GM15510 (cell line): ENCODE data around the gene EBF3.

Experiments
- POLR2A ChIP-seq: IDR thresholded peaks from 3 replicates; pipeline ENCODE4 v1.6.1; 2011; ENCODE audit warnings: borderline replicate concordance; ENCODE audit not compliant: insufficient read length; ENCODE audit errors: extremely low read depth

The EBF3 gene

DNA sequence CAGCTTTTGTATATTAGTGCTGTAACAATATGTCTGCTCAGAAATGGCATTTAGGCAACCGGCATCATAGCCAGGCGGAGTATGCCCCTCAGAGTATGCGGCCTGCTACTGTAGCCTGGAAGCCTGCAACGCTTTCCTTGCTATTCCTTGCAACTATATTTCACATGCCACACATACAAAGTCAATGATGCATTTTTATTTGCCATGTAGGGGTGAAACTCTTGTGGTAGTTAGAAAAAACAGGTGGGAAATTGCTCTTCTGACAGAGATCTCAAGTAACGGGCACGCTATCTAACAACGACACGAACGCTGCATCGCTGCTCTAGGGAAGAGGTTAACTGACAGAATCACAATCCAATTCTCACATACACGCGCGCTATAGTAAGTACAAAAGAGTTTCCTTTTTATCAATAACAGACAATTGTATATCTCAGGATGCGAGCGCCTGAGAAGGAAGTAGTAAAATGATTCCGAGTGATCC is 5.9 kb downstream of the EBF3 start:
- no peak for TF ChIP-seq POLR2A

DNA sequence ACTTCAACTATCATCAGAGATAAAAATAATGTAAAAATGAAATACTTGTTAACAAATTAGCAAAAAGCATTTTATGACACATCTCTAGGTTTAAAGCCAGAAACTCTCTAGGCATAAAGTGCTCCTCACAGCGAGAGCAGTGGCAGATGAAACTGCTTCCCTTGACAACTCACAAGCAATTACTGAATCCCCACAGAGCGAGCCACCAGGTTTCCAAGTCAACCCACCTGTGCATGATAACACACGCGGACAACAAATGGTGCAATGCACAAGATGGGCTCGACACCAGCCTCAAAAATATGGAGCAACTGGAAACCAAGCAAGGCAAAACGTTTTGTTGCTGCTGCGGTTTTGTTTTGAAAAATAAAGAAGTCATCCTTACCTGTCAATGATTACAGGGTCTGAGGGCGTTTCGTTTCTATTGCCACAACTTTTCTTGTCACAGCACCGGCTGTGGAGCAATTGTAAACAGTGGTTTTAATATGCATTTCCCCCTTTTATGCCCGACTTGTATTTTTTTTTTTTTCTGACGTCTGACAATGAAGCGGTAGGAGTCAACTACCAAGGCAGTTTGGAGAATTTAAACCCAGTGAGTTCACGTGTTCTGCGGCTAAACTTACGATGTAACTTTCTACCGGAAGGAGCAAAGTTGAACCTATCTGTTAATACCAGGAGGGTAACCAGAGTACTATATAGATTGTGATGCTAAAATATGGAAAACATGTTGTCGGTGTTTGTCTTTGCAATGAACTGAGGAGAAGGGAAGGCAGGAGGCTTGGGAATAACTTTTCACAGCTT is 7.0 kb downstream of the EBF3 start:
- TF ChIP-seq POLR2A, result no peak

DNA sequence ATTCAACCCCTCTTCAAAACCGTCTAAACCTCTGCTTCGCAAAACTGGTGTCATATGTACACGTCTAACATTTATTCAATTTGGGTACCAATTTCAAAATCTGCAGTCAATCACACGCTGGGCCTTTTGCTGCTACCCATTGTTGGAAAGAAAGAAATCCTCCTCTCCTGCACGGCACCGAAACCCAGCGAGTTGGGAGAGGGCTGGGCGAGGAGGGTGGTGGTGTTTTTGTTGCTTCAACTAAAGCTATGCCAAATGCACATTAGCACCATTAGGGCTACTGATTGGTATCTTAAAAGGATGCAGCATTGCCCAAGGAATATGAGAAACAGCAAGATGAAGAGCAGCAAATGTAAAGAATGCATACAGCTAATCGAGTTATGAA is 7.8 kb downstream of the EBF3 start:
- TF ChIP-seq POLR2A, result no peak

DNA sequence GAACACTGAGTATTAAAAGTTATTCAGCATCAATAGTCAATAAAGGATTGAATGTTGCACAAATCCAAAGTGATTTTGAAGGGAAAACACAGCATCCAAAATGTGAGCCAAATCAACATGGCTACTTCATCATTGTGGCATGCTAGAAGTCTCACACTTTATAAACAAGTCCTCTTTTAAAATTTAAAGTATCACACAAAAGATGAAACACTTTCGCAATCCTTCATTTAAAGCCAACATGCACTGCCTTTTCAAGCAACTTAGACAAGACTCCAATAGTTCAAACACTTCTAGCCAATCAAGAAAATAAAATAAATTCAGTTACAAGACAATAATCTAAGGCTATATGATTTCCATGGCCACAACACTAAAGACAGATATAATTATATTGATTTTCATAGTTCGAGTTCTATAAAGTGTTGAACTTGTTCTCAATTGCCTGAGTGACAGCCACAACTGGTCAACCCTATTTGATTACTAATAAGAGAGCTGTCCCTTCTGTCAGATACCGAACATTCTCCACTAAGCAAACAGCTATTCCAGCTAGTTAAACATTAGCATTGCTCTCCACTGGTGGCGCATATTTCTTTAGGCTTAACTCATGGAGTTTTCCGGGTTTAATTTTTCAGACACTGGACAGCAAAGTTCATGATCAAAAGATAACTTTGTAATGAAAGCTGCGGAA is 8.3 kb downstream of the EBF3 start:
- no peak for TF ChIP-seq POLR2A

GRCh38 chr10:129954492-129955315 is 9.4 kb downstream of the EBF3 start:
- TF ChIP-seq POLR2A, result no peak

DNA sequence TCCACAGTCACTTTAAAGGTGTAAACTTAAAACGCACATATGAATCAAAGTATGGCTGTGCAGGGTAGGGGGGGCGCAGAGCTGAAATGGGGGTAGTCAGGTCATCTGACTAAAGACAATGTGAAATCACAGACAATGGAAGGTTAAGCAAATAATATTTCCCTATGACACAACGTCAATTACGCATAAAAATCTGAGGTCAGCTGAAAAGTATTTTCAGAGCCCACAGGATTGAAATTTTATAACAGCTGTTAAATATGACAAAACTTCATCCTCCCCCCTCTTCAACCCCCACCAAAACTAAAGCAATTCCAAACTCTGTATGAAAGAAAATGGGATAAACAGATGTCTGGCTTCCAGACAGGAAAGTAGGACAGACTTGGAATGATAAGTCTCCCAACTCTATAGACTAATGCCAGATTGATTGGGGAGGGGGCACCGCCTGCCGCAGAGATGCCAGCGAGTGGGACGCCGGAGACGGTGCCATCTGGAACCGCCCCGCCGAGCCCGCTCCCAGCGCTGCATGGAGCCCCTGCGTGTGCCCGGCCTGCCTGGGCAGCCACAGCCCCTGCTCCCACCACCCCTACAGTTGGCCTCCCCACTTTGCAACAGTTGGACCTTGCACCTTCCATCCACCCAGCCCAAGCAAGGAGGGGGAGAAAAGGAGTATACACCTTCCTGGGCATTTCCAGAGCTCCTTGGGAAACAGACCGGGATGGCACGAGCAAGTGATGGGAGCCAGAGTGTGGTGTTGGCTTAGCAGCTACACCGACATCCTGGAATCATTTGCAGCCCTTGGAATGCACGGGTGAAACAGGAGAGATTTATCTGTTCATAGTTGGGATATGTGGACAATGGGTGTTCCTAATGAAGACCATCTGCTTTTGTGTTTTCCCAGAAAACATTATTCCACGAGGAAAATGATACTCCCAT is 10.7 kb downstream of the EBF3 start:
- no peak for TF ChIP-seq POLR2A

GRCh38 chr10:129952378-129953118 is 11.5 kb downstream of the EBF3 start:
- no peak for TF ChIP-seq POLR2A

- TF ChIP-seq POLR2A, result no peak
Observed at GRCh38 chr10:129951970-129952265, 12.2 kb downstream of the EBF3 start.

- TF ChIP-seq POLR2A, result no peak
Observed at GRCh38 chr10:129951101-129951969, 12.7 kb downstream of the EBF3 start.

- TF ChIP-seq POLR2A, result no peak
Observed at GRCh38 chr10:129950676-129951075, 13.4 kb downstream of the EBF3 start.

GRCh38 chr10:129949891-129950291 is 14.2 kb downstream of the EBF3 start:
- no peak for TF ChIP-seq POLR2A

DNA sequence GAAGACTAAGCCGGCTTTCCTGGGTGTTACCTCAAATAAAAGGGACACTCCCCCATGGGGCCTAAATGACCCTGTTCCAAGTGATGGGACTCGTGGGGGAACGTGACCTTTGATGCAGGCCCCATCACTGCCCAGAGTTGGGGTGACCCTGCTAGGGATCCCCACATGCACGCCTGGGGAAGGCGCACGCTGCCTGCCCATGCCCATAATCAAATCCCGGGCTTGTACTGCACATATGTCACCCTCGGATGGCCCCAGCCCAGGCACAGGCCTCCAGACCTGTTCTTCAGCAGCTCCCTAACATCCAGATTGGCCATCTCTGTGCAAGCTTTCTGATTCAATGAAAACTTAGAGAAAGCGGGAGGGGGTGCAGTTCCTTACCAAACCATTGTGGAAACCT is 14.7 kb downstream of the EBF3 start:
- TF ChIP-seq POLR2A, result no peak

- TF ChIP-seq POLR2A, result no peak
Observed at GRCh38 chr10:129946859-129947258, 17.2 kb downstream of the EBF3 start.
